BJ (cell line): ENCODE data around the gene TMF1. TPM values are rescaled to one million over a fixed set of nuclear protein-coding genes. Genes with fewer than 3 reads are reported as not detected.

ENCODE experiments used
- CTCF ChIA-PET: fragments of 350-600 bp; formaldehyde crosslinking; extraction: SDS; loops from one replicate; lab custom pipeline; 2021; ENCODE audit warnings: antibody characterized with exemption, inconsistent platforms; lab: Yijun Ruan, JAX
- POLR2A ChIA-PET: fragments of 300-600 bp; sonication (Branson Sonifier 250); formaldehyde crosslinking; extraction: SDS; loops from one replicate; lab custom pipeline; 2021; ENCODE audit warnings: antibody characterized with exemption; lab: Charles Lee
- DNase-seq: peaks from one replicate; pipeline ENCODE4 v3.0.0-alpha.2; 2011; ENCODE audit warnings: low read depth
- H3K27me3 ChIP-seq: 2 replicates; pipeline ENCODE4 v1.6.0; 2011; ENCODE audit warnings: low read length; ENCODE audit not compliant: control insufficient read depth, insufficient read depth
- H3K36me3 ChIP-seq: 2 replicates; pipeline ENCODE4 v1.5.1; 2011; ENCODE audit warnings: low read length; ENCODE audit not compliant: control insufficient read depth, insufficient read depth
- H3K4me3 ChIP-seq: 2 replicates; pipeline ENCODE4 v1.5.1; 2011; ENCODE audit warnings: low read depth, mild to moderate bottlenecking, control low read depth, low read length
- polyA plus RNA-seq: library from polyadenylated mRNA; depleted of rRNA; stranded (reverse); fragments of >200 nt; gene quantifications from 2 replicates; pipeline ENCODE4 v1.2.3, GENCODE V29; 2011
- TF ChIP-seq, protein P1 (sequence below): IDR thresholded peaks from 2 replicates; pipeline ENCODE4 v1.5.1; 2011; ENCODE audit warnings: low read depth, mild to moderate bottlenecking, control low read depth, inconsistent platforms, low read length, moderate library complexity; ENCODE audit not compliant: insufficient read depth

The TMF1 gene
- polyA plus RNA-seq, 1 experiment = 7.7 TPM

DNA sequence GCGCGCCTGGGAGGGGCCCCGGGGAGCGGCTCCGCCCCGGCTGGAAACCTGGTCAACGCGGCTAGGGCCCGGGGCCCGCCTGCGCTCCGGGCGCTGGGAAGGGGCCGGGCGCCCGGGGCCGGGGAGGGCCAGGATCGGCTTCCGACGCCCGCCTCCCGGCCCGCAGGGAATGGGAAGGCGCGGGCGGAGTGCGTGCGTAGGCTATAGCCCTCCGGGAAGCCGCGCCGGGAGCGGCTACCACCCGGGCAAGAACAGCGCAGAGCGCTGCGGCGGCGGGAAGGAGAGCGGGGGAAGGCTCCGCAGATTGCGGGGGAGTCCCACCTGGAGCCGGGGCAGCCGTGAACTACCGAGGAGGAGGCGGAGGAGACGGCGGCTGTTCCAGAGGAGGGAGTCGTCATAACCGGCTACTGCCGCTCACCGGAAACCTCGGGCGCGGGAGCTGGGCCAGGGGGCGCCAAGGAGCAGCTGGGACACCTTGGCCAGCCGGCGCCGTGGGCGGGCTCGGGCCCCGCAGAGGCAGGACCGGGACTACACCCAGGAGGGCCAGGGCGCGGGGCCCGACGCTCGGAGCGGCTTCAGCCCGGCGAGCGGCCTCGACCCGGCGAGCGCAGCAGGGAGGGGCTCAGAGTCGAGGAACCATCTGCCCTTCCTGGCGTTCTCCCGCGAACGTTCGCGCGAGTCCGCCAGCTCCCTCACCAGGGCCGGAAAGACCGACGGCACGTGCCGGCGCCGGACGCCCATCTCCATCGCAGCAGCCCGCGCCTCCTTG lies 38.7 kb downstream of the TMF1 start, which contains the start of gene EOGT:
EOGT (minus strand) TSS at position 432 of the 769 bp plus-strand sequence. CDS start 3,838 bp downstream, outside the sequence.
- H3K36me3 ChIP-seq = peaks cover 5% of the 10 kb centered on the region
- peak within 1 kb of the TSS; percentile 76 for H3K4me3 ChIP-seq
- TF ChIP-seq, protein P1, sequence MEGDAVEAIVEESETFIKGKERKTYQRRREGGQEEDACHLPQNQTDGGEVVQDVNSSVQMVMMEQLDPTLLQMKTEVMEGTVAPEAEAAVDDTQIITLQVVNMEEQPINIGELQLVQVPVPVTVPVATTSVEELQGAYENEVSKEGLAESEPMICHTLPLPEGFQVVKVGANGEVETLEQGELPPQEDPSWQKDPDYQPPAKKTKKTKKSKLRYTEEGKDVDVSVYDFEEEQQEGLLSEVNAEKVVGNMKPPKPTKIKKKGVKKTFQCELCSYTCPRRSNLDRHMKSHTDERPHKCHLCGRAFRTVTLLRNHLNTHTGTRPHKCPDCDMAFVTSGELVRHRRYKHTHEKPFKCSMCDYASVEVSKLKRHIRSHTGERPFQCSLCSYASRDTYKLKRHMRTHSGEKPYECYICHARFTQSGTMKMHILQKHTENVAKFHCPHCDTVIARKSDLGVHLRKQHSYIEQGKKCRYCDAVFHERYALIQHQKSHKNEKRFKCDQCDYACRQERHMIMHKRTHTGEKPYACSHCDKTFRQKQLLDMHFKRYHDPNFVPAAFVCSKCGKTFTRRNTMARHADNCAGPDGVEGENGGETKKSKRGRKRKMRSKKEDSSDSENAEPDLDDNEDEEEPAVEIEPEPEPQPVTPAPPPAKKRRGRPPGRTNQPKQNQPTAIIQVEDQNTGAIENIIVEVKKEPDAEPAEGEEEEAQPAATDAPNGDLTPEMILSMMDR = peak; percentile 58
- DNase-seq = peak; percentile 39
- no peaks in the 10 kb centered on the region for H3K27me3 ChIP-seq
- CTCF ChIA-PET = interaction anchor here (0.8 to 1.7 kb wide), 6 partner anchors 9 to 64 kb away, joined by 3 to 7 read pairs (median 3); no protein-coding TSS in a partner anchor
- POLR2A ChIA-PET = no interaction called here

GRCh38 chr3:69012800-69013252 lies 39.3 kb downstream of the TMF1 start:
- ChIA-PET POLR2A (no interaction called here), CTCF (interaction anchor here (0.9 to 1.7 kb wide), 3 partner anchors 9 to 20 kb away, joined by 3 to 7 read pairs (median 4); no protein-coding TSS in a partner anchor)

DNA sequence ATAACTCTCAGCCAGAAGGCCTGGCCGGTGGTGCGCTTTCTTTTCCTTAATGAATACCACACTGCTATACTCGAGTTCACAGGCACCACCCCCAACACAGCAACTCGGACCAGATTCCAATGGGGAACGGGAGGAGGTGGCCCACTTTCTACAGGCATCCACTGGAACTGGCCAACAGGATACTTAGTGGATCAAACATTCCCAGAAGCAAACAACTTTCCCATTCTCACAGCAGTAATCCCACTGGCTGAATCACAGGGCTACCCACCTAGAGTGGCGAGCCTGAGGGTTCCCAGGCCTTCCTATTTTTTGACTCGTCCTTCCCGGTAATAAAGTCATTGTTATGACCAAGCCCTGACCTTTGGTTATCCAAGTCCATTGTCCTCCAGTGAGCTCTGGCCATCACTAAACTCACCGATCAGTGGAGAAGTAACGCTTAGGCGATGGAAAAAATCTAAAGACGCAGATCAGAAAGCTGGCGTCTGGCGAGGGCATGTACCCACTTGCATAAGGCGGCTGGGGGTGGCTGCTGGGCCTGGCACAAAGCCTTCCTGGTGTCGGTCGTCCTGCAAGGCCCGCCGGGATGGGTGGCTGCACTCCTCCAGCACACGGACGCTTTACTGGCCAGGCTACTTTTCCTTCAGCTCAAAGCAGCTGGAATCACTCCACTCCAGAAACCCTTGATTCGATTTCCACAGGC lies 39.9 kb downstream of the TMF1 start:
- H3K36me3 ChIP-seq = peaks cover 5% of the 10 kb centered on the region
- POLR2A ChIA-PET = no interaction called here
- H3K4me3 ChIP-seq = peak overlapping the region; percentile 76

More at GRCh38 chr3:69012800-69013252, 39.3 kb downstream of the TMF1 start:
- no peaks in the 10 kb centered on the region for H3K27me3 ChIP-seq
- no peak for DNase-seq
- TF ChIP-seq, protein P1 = peak; percentile 26; the same call in 1 of the 2 replicates
- H3K36me3 ChIP-seq = peaks cover 5% of the 10 kb centered on the region
- peak overlapping the region; percentile 76 for H3K4me3 ChIP-seq

DNA sequence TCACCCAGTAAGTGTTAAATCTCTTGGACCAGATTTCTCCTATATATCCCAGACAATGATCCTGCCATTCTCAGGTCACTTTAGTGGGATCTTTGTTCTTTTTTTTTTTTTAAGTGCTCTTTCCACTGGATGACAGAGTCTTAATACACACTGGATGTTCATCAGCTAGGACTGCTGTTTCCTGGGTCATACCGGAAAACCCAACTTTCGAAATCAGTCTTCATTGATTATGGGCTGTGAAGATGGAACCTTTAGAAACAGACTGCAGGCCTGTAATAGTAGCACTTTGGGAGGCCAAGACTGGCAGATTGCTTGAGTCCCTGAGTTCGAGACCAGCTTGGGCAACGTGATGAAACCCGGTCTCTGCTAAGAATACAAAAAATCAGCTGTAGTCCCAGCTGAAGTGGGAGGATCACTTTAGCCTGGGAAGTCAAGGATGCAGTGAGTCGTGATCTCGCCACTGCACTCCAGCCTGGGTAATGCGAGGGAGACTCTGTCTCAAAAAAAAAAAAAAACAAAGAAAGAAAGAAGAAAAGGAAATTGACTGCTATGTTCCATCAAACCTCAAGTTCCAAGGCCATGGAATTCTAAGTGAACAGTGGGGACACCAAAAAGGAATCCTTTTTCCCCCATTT lies 40.9 kb downstream of the TMF1 start:
- Histone ChIP-seq H3K4me3 (no peak overlapping the region), H3K27me3 (no peaks in the 10 kb centered on the region), H3K36me3 (peaks cover 6% of the 10 kb centered on the region)
- POLR2A ChIA-PET = no interaction called here
- CTCF ChIA-PET = interaction anchor here (0.7 to 1.5 kb wide), 2 partner anchors 10 to 12 kb away, joined by 3 read pairs; no protein-coding TSS in a partner anchor
- TF ChIP-seq, protein P1 = no peak
- DNase-seq = no peak

More for the DNA sequence above, 39.9 kb downstream of the TMF1 start:
- no peaks in the 10 kb centered on the region for H3K27me3 ChIP-seq
- CTCF ChIA-PET = interaction anchor here (0.7 to 0.9 kb wide), 2 partner anchors 8 to 11 kb away, joined by 3 to 4 read pairs; no protein-coding TSS in a partner anchor
- TF ChIP-seq, protein P1 = no peak
- peak; percentile 54 for DNase-seq
